HepG2 (cell line): ENCODE measurements around the gene ING1. TPM values are rescaled to one million over a fixed set of nuclear protein-coding genes. Genes with fewer than 3 reads are reported as not detected.

ENCODE experiments used
- GABPA ChIP-seq, 2 experiments: IDR thresholded peaks; 2 replicates each; pipeline ENCODE4 v1.6.1; 2011 to 2016; ENCODE audit warnings: low read depth in 2 of 2, low read length in 1 of 2, missing biosample characterization in 1 of 2, missing genetic modification characterization in 1 of 2
- GATAD1 ChIP-seq: IDR thresholded peaks from 2 replicates; pipeline ENCODE4 v1.6.1; 2016; ENCODE audit warnings: missing genetic modification reagents, missing compliant biosample characterization
- IKZF1 ChIP-seq: fragments of 450-650 bp; IDR thresholded peaks from 2 replicates; pipeline ENCODE4 v1.7.1; 2016
- JUN ChIP-seq: sonication (generic); formaldehyde crosslinking; IDR thresholded peaks from 2 replicates; pipeline ENCODE4 v1.4.0; 2020; ENCODE audit warnings: mild to moderate bottlenecking, missing genetic modification reagents
- KAT8 ChIP-seq: IDR thresholded peaks from 2 replicates; pipeline ENCODE4 v1.6.1; 2016; ENCODE audit warnings: missing genetic modification reagents, missing compliant biosample characterization
- MIXL1 ChIP-seq: IDR thresholded peaks from 2 replicates; pipeline ENCODE4 v1.6.1; 2016
- PAF1 ChIP-seq: IDR thresholded peaks from 2 replicates; pipeline ENCODE4 v1.6.1; 2016; ENCODE audit warnings: missing genetic modification reagents, missing compliant biosample characterization
- POLR2AphosphoS5 ChIP-seq: IDR thresholded peaks from 2 replicates; pipeline ENCODE4 v1.6.1; 2012; ENCODE audit warnings: low read depth, low read length
- SKI ChIP-seq: fragments of 450-650 bp; IDR thresholded peaks from one replicate; pipeline ENCODE4 v1.6.1; 2018; ENCODE audit warnings: mild to moderate bottlenecking; ENCODE audit not compliant: partially characterized antibody
- SP2 ChIP-seq: sonication (generic); formaldehyde crosslinking; IDR thresholded peaks from 2 replicates; pipeline ENCODE4 v1.5.1; 2020; ENCODE audit warnings: mild to moderate bottlenecking, missing genetic modification reagents
- ZNF224 ChIP-seq: sonication (generic); formaldehyde crosslinking; IDR thresholded peaks from 2 replicates; pipeline ENCODE4 v1.5.0; 2020; ENCODE audit warnings: mild to moderate bottlenecking, missing genetic modification reagents
- ZNF234 ChIP-seq: sonication (generic); formaldehyde crosslinking; conservative IDR thresholded peaks from 2 replicates; pipeline ENCODE4 v1.5.1; 2020; ENCODE audit warnings: mild to moderate bottlenecking, missing genetic modification reagents
- polyA plus RNA-seq, 8 experiments: library from polyadenylated mRNA; depleted of rRNA in 3 of 8; stranded (reverse) in 7 of 8; unstranded in 1 of 8; fragments of >200 nt; fragmentation: Illumina TruSeq in 4 of 8; extraction: Trizol in 4 of 8; gene quantifications; 2 replicates each; pipeline versions ENCODE4 v1.2.1 to v1.2.3, GENCODE V29; 2011 to 2016; ENCODE audit warnings: low read depth in 4 of 8, missing spikeins in 1 of 8, mixed read lengths in 1 of 8; ENCODE audit not compliant: insufficient read depth in 1 of 8
- total RNA-seq, 5 experiments: library from RNA; depleted of rRNA; stranded (reverse); fragments of >200 nt; fragmentation: Illumina TruSeq; extraction: Trizol; gene quantifications; 2 replicates each; pipeline ENCODE4 v1.2.3, GENCODE V29; 2016; ENCODE audit warnings: low read depth in 1 of 5
- TF ChIP-seq, protein P1 (sequence below): sonication (generic); formaldehyde crosslinking; IDR thresholded peaks from 2 replicates; pipeline ENCODE4 v1.4.0; 2020; ENCODE audit warnings: missing genetic modification reagents
- TF ChIP-seq, protein P2 (sequence below): sonication (generic); formaldehyde crosslinking; conservative IDR thresholded peaks from 2 replicates; pipeline ENCODE4 v1.4.0; 2020; ENCODE audit warnings: mild to moderate bottlenecking, missing genetic modification reagents, moderate library complexity
- TF ChIP-seq, protein P3 (sequence below): sonication (generic); formaldehyde crosslinking; IDR thresholded peaks from 2 replicates; pipeline ENCODE4 v1.5.0; 2020; ENCODE audit warnings: mild to moderate bottlenecking, low read depth, missing genetic modification reagents, borderline replicate concordance
- TF ChIP-seq, protein P4 (sequence below): sonication (generic); formaldehyde crosslinking; IDR thresholded peaks from 2 replicates; pipeline ENCODE4 v1.4.0; 2020; ENCODE audit warnings: missing genetic modification reagents, borderline replicate concordance
- TF ChIP-seq, protein P5 (sequence below), 2 experiments: sonication (generic) in 1 of 2; formaldehyde crosslinking in 1 of 2; IDR thresholded peaks; 2 replicates each; pipeline versions ENCODE4 v1.5.1 to v1.6.1; 2011 to 2020; ENCODE audit warnings: borderline replicate concordance in 1 of 2, low read depth in 1 of 2, low read length in 1 of 2, mild to moderate bottlenecking in 1 of 2, missing genetic modification reagents in 1 of 2, moderate library complexity in 1 of 2

ING1 gene
- total and polyA plus RNA-seq, 2 of the 13 experiments (the other 11 are each of a cell fraction or from before 2014, with no cell fraction given) = 8.1 to 16.1 TPM

DNA sequence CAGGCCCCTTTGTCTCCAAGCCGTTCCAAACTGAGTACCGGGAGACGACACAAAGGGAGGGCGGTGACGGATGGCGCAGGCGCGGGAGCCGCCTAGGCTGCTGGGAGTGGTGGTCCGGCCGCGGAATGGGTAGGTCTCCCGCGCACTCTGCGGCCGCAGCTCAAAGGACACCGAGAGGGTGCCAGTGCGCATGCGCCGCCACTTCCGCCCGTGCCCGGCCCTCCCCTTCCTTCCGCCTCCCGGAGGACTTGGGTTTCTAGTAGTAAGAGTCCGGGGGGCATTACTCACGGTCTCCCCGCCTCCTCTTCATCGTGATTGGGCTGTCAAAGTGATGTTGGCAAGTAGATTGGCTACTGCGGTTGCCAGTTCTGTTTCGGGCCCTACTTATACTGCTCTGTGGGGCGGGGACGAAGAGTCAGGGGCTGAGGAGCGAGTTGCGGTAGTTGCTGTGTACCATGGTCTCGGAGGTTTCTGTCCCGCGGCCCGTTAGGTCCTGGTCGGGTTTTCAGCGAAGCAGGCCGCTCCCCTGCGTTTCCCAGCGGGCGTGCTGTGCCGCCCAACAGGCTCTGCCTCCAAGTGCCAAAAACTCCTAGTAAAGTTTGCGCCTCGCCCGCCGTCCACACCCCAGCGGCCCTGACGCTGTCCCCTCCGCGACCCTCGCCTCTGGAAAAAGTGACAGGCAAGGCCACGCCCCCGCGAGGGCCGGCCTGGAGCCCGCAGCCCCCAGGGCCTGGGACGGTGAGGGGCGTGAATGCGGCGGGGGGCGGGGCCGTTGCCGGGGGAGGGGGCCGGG, 455 bp upstream of the ING1 start (continued):
- TF ChIP-seq, protein P1, sequence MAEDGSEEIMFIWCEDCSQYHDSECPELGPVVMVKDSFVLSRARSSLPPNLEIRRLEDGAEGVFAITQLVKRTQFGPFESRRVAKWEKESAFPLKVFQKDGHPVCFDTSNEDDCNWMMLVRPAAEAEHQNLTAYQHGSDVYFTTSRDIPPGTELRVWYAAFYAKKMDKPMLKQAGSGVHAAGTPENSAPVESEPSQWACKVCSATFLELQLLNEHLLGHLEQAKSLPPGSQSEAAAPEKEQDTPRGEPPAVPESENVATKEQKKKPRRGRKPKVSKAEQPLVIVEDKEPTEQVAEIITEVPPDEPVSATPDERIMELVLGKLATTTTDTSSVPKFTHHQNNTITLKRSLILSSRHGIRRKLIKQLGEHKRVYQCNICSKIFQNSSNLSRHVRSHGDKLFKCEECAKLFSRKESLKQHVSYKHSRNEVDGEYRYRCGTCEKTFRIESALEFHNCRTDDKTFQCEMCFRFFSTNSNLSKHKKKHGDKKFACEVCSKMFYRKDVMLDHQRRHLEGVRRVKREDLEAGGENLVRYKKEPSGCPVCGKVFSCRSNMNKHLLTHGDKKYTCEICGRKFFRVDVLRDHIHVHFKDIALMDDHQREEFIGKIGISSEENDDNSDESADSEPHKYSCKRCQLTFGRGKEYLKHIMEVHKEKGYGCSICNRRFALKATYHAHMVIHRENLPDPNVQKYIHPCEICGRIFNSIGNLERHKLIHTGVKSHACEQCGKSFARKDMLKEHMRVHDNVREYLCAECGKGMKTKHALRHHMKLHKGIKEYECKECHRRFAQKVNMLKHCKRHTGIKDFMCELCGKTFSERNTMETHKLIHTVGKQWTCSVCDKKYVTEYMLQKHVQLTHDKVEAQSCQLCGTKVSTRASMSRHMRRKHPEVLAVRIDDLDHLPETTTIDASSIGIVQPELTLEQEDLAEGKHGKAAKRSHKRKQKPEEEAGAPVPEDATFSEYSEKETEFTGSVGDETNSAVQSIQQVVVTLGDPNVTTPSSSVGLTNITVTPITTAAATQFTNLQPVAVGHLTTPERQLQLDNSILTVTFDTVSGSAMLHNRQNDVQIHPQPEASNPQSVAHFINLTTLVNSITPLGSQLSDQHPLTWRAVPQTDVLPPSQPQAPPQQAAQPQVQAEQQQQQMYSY (CRISPR knock-in tag) = peak; percentile 48; the same call in 1 of the 2 replicates
- TF ChIP-seq, protein P2, sequence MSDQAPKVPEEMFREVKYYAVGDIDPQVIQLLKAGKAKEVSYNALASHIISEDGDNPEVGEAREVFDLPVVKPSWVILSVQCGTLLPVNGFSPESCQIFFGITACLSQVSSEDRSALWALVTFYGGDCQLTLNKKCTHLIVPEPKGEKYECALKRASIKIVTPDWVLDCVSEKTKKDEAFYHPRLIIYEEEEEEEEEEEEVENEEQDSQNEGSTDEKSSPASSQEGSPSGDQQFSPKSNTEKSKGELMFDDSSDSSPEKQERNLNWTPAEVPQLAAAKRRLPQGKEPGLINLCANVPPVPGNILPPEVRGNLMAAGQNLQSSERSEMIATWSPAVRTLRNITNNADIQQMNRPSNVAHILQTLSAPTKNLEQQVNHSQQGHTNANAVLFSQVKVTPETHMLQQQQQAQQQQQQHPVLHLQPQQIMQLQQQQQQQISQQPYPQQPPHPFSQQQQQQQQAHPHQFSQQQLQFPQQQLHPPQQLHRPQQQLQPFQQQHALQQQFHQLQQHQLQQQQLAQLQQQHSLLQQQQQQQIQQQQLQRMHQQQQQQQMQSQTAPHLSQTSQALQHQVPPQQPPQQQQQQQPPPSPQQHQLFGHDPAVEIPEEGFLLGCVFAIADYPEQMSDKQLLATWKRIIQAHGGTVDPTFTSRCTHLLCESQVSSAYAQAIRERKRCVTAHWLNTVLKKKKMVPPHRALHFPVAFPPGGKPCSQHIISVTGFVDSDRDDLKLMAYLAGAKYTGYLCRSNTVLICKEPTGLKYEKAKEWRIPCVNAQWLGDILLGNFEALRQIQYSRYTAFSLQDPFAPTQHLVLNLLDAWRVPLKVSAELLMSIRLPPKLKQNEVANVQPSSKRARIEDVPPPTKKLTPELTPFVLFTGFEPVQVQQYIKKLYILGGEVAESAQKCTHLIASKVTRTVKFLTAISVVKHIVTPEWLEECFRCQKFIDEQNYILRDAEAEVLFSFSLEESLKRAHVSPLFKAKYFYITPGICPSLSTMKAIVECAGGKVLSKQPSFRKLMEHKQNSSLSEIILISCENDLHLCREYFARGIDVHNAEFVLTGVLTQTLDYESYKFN (CRISPR knock-in tag) = peak; percentile 64; the same call in 1 of the 2 replicates
- TF ChIP-seq, protein P3, sequence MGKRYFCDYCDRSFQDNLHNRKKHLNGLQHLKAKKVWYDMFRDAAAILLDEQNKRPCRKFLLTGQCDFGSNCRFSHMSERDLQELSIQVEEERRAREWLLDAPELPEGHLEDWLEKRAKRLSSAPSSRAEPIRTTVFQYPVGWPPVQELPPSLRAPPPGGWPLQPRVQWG (CRISPR knock-in tag) = no peak
- no peak for TF ChIP-seq JUN (CRISPR knock-in tag)
- peak; percentile 30; the same call in 1 of the 2 replicates for TF ChIP-seq MIXL1
- no peak for TF ChIP-seq PAF1 (CRISPR knock-in tag)
- peak; percentile 74 for TF ChIP-seq GATAD1
- peak; percentile 6 for TF ChIP-seq SKI
- TF ChIP-seq POLR2AphosphoS5 = peak; percentile 96
- peak; percentile 98 for TF ChIP-seq SP2 (CRISPR knock-in tag)
- 0 out of 2 replicates have a peak, but pooled peaks have one; percentile 53 for TF ChIP-seq ZNF224 (CRISPR knock-in tag)
- TF ChIP-seq, protein P4, sequence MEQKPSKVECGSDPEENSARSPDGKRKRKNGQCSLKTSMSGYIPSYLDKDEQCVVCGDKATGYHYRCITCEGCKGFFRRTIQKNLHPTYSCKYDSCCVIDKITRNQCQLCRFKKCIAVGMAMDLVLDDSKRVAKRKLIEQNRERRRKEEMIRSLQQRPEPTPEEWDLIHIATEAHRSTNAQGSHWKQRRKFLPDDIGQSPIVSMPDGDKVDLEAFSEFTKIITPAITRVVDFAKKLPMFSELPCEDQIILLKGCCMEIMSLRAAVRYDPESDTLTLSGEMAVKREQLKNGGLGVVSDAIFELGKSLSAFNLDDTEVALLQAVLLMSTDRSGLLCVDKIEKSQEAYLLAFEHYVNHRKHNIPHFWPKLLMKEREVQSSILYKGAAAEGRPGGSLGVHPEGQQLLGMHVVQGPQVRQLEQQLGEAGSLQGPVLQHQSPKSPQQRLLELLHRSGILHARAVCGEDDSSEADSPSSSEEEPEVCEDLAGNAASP (CRISPR knock-in tag) = peak; percentile 15; the same call in 1 of the 2 replicates
- 0 out of 2 replicates have a peak, but pooled peaks have one; percentile 55 for TF ChIP-seq KAT8 (CRISPR knock-in tag)
- peak; percentile 61; the same call in 1 of the 2 replicates for TF ChIP-seq ZNF234
- TF ChIP-seq IKZF1 = no peak
- TF ChIP-seq, protein P5, sequence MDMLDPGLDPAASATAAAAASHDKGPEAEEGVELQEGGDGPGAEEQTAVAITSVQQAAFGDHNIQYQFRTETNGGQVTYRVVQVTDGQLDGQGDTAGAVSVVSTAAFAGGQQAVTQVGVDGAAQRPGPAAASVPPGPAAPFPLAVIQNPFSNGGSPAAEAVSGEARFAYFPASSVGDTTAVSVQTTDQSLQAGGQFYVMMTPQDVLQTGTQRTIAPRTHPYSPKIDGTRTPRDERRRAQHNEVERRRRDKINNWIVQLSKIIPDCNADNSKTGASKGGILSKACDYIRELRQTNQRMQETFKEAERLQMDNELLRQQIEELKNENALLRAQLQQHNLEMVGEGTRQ (IDR thresholded peaks at IDR 0.05; ENCODE audit: low read depth, low read length) = no peak
- TF ChIP-seq, protein P5 (CRISPR knock-in tag; IDR thresholded peaks at IDR 0.05; ENCODE audit: borderline replicate concordance) = no peak
- TF ChIP-seq GABPA (IDR thresholded peaks at IDR 0.05; ENCODE audit: low read depth, low read length) = no peak
- TF ChIP-seq GABPA (CRISPR knock-in tag; IDR thresholded peaks at IDR 0.05; ENCODE audit: low read depth) = peak; percentile 86
